Endothelial cell of umbilical vein (primary cell): ENCODE results near the gene DDR1. TPM values are rescaled to one million over a fixed set of nuclear protein-coding genes. Genes with fewer than 3 reads are reported as not detected.

Experiments
- BruUV-seq: library from RNA; stranded (reverse); fragments of 400-500 nt; replicated peaks from 2 replicates; lab custom pipeline; 2021; lab: Mats Ljungman, UMichigan
- CTCF ChIA-PET: fragments of 300-600, 350-600 bp; sonication (Branson Sonifier 250); formaldehyde crosslinking; loops from one replicate; lab custom pipeline; 2021; ENCODE audit warnings: antibody characterized with exemption, inconsistent platforms; lab: Charles Lee
- POLR2A ChIA-PET: fragments of 300-600, 350-600 bp; sonication (Branson Sonifier 250); formaldehyde crosslinking; loops from one replicate; lab custom pipeline; 2021; ENCODE audit warnings: antibody characterized with exemption, inconsistent platforms; lab: Charles Lee
- DNase-seq: peaks from one replicate; pipeline ENCODE4 v3.0.0-alpha.2; 2011; ENCODE audit warnings: low read depth, low spot score
- FAIRE-seq: peaks from 2 replicates; lab custom pipeline; 2011; peaks lifted over from hg19 to GRCh38; lab: Jason Lieb, UNC
- H2AFZ ChIP-seq: 2 replicates; pipeline ENCODE4 v1.6.0; 2012; ENCODE audit warnings: low read depth, low read length, control low read depth, inconsistent platforms
- H3K27ac ChIP-seq: 2 replicates; pipeline ENCODE4 v1.5.1; 2011; ENCODE audit warnings: low read depth, mild to moderate bottlenecking, control low read depth, low read length, moderate library complexity; ENCODE audit not compliant: insufficient read depth
- H3K27me3 ChIP-seq, 2 experiments: 2 replicates each; pipeline versions ENCODE4 v1.6.0 to v1.6.1; 2011; ENCODE audit warnings: low read length in 2 of 2, mixed read lengths in 1 of 2; ENCODE audit not compliant: control insufficient read depth in 2 of 2, insufficient read depth in 2 of 2
- H3K36me3 ChIP-seq, 2 experiments: 2 replicates in 1 of 2; 3 replicates in 1 of 2; pipeline ENCODE4 v1.5.1; 2011; ENCODE audit warnings: low read length in 2 of 2, mild to moderate bottlenecking in 1 of 2, moderate library complexity in 1 of 2; ENCODE audit not compliant: control insufficient read depth in 2 of 2, insufficient read depth in 2 of 2; ENCODE audit errors: extremely low read depth in 1 of 2
- H3K4me1 ChIP-seq: 3 replicates; pipeline ENCODE4 v1.5.1; 2011; ENCODE audit warnings: mild to moderate bottlenecking, low read length; ENCODE audit not compliant: control insufficient read depth, insufficient read depth; ENCODE audit errors: extremely low read depth
- H3K4me2 ChIP-seq: 2 replicates; pipeline ENCODE4 v1.6.1; 2011; ENCODE audit warnings: low read length, control low read depth, mixed read lengths; ENCODE audit not compliant: insufficient read depth
- H3K4me3 ChIP-seq, 3 experiments: fragments of 200-600 bp in 1 of 3; sonication (generic), shearing (Covaris generic) in 1 of 3; replicated peaks in 1 of 3; 2 replicates each; pipeline ENCODE4 v1.5.1; 2011 to 2016; ENCODE audit warnings: control low read depth in 3 of 3, low read length in 3 of 3, mild to moderate bottlenecking in 2 of 3, inconsistent platforms in 1 of 3, low read depth in 1 of 3, moderate library complexity in 1 of 3; ENCODE audit not compliant: insufficient read depth in 1 of 3
- H3K79me2 ChIP-seq: 2 replicates; pipeline ENCODE4 v1.6.0; 2012; ENCODE audit warnings: low read length, inconsistent platforms; ENCODE audit not compliant: control insufficient read depth, insufficient read depth
- H3K9ac ChIP-seq: replicated peaks from 2 replicates; pipeline ENCODE3; 2011; ENCODE audit warnings: low read length, control low read depth; ENCODE audit not compliant: insufficient read depth; ENCODE audit errors: extremely low read depth
- H3K9me1 ChIP-seq: replicated peaks from 3 replicates; pipeline ENCODE4 v1.6.0; 2011; ENCODE audit warnings: mild to moderate bottlenecking, low read length; ENCODE audit not compliant: control insufficient read depth, insufficient read depth; ENCODE audit errors: extremely low read depth
- H3K9me3 ChIP-seq: replicated peaks from 2 replicates; pipeline ENCODE4 v1.5.1; 2012; ENCODE audit warnings: low read length, inconsistent platforms; ENCODE audit not compliant: control insufficient read depth, insufficient read depth
- H4K20me1 ChIP-seq: replicated peaks from 2 replicates; pipeline ENCODE3; 2011; ENCODE audit warnings: mild to moderate bottlenecking, low read length; ENCODE audit not compliant: control insufficient read depth, insufficient read depth; ENCODE audit errors: extremely low read depth
- CTCF ChIP-seq, 2 donors: IDR thresholded peaks; 1 replicate in 1 of 2; 2 replicates in 1 of 2; pipeline ENCODE4 v1.5.1; 2011; ENCODE audit warnings: low read length in 2 of 2, mild to moderate bottlenecking in 2 of 2, moderate library complexity in 2 of 2, control low read depth in 1 of 2, inconsistent platforms in 1 of 2, low read depth in 1 of 2; ENCODE audit not compliant: insufficient read depth in 1 of 2; ENCODE audit errors: extremely low read depth in 1 of 2
- EZH2 ChIP-seq: IDR thresholded peaks from 2 replicates; pipeline ENCODE4 v1.6.1; 2012; ENCODE audit warnings: borderline replicate concordance, low read depth, mild to moderate bottlenecking, moderate library complexity, low read length, inconsistent platforms; ENCODE audit not compliant: severe bottlenecking
- FOS ChIP-seq: IDR thresholded peaks from 2 replicates; pipeline ENCODE4 v1.6.1; 2011; ENCODE audit warnings: mild to moderate bottlenecking, low read length, moderate library complexity, borderline replicate concordance; ENCODE audit not compliant: insufficient read depth
- GATA2 ChIP-seq: IDR thresholded peaks from 2 replicates; pipeline ENCODE4 v1.7.0; 2011; ENCODE audit warnings: low read depth, mild to moderate bottlenecking, moderate library complexity, mixed read lengths, low read length; ENCODE audit not compliant: insufficient read length, insufficient read depth
- JUN ChIP-seq: IDR thresholded peaks from 2 replicates; pipeline ENCODE4 v1.6.1; 2011; ENCODE audit warnings: borderline replicate concordance, low read depth; ENCODE audit not compliant: insufficient read length, insufficient read depth
- MYC ChIP-seq: IDR thresholded peaks from one replicate; pipeline ENCODE4 v1.6.1; 2011; ENCODE audit warnings: mild to moderate bottlenecking, low read depth, low read length
- POLR2A ChIP-seq: IDR thresholded peaks from 2 replicates; pipeline ENCODE4 v1.6.1; 2012; ENCODE audit warnings: low read depth, mild to moderate bottlenecking, control low read depth, low read length
- POLR2AphosphoS5 ChIP-seq: IDR thresholded peaks from 2 replicates; pipeline ENCODE4 v1.6.1; 2012; ENCODE audit warnings: low read depth, mild to moderate bottlenecking, control low read depth, low read length, moderate library complexity; ENCODE audit not compliant: insufficient read depth
- dilution Hi-C: fragments of 300-500 bp; cut with MboI; formaldehyde crosslinking; loops from one replicate; pipeline ENCODE4 v1.15.0; 2019; ENCODE audit warnings: low sequenced_read_pairs; ENCODE audit not compliant: extremely low pct_ligation_motif_present
- intact Hi-C: fragments of 100-400 bp; cut with micrococcal nuclease; formaldehyde crosslinking; loops from one replicate; pipeline ENCODE4 v1.10.0; 2022
- polyA plus RNA-seq, 4 experiments: library from polyadenylated mRNA; depleted of rRNA in 3 of 4; stranded (reverse) in 3 of 4; unstranded in 1 of 4; fragments of >200 nt; gene quantifications; 2 replicates each; pipeline versions ENCODE4 v1.2.1 to v1.2.3, GENCODE V29; 2011 to 2012; ENCODE audit warnings: missing spikeins in 1 of 4
- total RNA-seq: library from RNA; stranded (reverse); gene quantifications from 2 replicates; pipeline ENCODE4 v1.2.3, GENCODE V29; 2021
- TF ChIP-seq, protein P1 (sequence below): IDR thresholded peaks from 2 replicates; pipeline ENCODE4 v1.6.1; 2011; ENCODE audit not compliant: insufficient read depth, insufficient read length

The DDR1 gene
- total and polyA plus RNA-seq, 2 donors (not counting 3 experiments of a cell fraction or from before 2014, with no cell fraction given): 8.8 to 22.9 TPM

DNA sequence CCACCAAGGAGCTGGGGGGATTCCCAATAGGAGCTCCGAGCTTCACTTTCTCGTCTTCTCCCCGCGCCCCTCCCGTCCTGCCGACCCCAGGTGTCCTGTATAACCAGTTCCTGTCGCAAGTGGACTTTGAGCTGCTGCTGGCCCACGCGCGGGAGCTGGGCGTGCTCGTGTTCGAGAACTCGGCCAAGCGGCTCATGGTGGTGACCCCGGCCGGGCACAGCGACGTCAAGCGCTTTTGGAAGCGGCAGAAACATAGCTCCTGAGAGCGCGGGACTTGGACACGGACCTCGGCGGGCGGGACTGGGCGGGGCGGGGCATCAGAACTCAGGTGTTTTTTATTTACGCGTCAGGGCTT lies 29.4 kb downstream of the DDR1 start:
- DNase-seq (no peak), FAIRE-seq (no peak)
- Histone ChIP-seq H3K27ac (peak overlapping the region; percentile 67), H3K79me2 (peaks cover 8% of the 10 kb centered on the region), H4K20me1 (no peaks in the 10 kb centered on the region), H3K9me3 (no peaks in the 10 kb centered on the region), H3K27me3 (no peaks in the 10 kb centered on the region), H3K4me2 (peak overlapping the region; percentile 50), H3K4me3 (peak overlapping the region in 2 of 3 experiments; percentile 37 to 44), H3K4me1 (peaks cover 29% of the 10 kb centered on the region), H2AFZ (peak overlapping the region; percentile 85), H3K9ac (peak overlapping the region; percentile 45), H3K9me1 (no peaks in the 10 kb centered on the region), H3K36me3 (peaks cover 7 to 31% of the 10 kb centered on the region in 2 experiments)
- ChIA-PET POLR2A (interaction anchor here (0.6 to 0.9 kb wide), 2 partner anchors 85 to 102 kb away, joined by 3 read pairs; no protein-coding TSS in a partner anchor), CTCF (interaction anchor here (0.6 to 7.6 kb wide), 29 partner anchors 9 to 431 kb away, joined by 3 to 142 read pairs (median 4); partner anchors contain the start of genes DDR1, DHX16 and PSORS1C1)
- dilution Hi-C loops: no loop called here
- intact Hi-C loops: loop anchor here (1.0 kb wide), 1 partner anchor 85 kb away; no protein-coding TSS in a partner anchor
- TSS peak; percentile 22 for BruUV-seq
- TF ChIP-seq EZH2 (no peak), FOS (no peak), CTCF (IDR thresholded peaks at IDR 0.05; ENCODE audit: extremely low read depth in 1 of 2, insufficient read depth in 1 of 2, low read depth in 1 of 2, low read length in 2 of 2) (no peak), JUN (no peak), POLR2AphosphoS5 (no peak), GATA2 (no peak), POLR2A (no peak), MYC (no peak)
- TF ChIP-seq, protein P1, sequence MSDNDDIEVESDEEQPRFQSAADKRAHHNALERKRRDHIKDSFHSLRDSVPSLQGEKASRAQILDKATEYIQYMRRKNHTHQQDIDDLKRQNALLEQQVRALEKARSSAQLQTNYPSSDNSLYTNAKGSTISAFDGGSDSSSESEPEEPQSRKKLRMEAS: no peak
